ENCODE results near the gene HECTD1.
A peak's percentile ranks its signal among the peaks of the same experiment; 100 is the strongest.
"Not testable (repeated sequence)": the region's sequence is repeated elsewhere in the genome, so short reads cannot be mapped to it uniquely, and the experiment has no call there.

HECTD1 gene

DNA sequence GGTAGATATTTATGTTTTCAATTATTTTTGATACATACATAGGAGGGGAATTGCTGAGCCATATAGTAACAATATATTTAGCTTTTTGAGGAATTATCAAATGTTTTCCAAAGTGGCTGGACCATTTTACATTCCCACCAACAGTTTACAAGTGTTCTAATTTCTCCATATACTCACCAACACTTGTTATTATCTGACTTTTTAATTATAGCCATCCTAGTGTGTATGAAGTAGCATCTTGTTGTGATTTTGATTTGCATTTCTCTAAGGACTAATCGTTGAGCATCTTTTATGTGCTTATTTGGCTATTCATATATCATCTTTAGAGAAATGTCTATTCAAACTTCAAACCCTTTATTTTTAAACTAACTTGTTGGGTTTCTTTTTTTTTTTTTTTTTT lies 17.2 kb upstream of the HECTD1 start:
- no peak for DNase-seq

- DNase-seq = no peak
Observed at GRCh38 chr14:31223331-31223730, 15.7 kb upstream of the HECTD1 start.

GRCh38 chr14:31222834-31223233 lies 15.2 kb upstream of the HECTD1 start:
- DNase-seq = no peak

DNA sequence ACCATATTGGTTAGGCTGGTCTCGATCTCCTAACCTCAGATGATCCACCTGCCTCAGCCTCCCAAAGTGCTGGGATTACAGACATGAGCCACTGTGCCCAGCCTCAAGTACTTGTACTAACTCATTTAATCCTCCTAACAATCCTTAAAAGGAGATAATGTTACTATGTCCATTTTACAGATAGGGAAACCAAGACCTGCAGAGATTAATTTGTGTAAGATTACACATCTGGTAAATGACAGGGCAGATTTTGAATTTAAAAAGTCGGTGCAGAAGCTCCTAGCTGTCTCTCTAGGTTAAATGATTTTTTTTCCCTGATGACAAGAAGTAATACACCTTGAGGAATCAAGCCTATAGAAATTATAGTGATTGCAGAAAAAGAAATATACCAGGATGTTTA lies 13.7 kb upstream of the HECTD1 start:
- no peak for DNase-seq

DNA sequence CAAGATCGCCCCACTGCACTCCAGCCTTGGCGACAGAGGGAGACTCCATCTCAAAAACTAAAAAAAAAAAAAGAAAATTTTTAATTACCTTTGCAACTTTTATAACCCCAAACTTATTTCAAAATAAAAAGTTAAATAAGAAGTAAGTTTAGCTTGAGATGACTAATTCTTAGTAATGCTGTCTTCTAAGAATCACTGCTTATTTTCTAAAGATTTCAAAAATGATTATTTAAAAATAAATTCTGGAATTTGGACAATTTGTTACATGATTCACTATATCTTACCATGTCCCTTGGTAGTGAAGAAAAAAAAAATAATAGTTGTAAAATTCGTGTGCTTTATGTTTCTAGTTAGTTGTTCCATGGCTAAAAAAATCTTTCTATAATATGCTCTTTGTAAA lies 11.6 kb upstream of the HECTD1 start:
- DNase-seq = no peak

GRCh38 chr14:31216359-31216758 lies 8.8 kb upstream of the HECTD1 start:
- no peak for DNase-seq

GRCh38 chr14:31212893-31213292 lies 5.3 kb upstream of the HECTD1 start:
- DNase-seq = no peak

DNA sequence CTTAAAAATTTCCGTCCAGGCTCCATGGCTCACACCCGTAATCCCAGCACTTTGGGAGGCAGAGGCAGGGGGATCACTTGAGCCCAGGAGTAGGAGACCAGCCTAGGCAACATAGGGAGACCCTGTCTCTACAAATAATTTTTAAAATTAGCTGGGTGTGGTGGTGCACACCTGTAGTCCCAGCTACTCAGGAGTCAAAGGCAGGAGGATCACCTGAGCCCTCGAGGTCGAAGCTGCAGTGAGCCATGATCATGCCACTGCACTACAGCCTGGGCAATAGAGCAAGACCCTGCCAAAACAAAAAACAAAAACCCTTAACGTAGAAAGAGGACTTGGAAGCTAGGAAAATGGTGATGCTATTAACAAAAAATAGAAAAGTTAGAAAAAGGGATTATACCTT lies 2.0 kb upstream of the HECTD1 start:
- DNase-seq = no peak

GRCh38 chr14:31208546-31209424 lies 1.2 kb upstream of the HECTD1 start:
- no peak for DNase-seq

DNA sequence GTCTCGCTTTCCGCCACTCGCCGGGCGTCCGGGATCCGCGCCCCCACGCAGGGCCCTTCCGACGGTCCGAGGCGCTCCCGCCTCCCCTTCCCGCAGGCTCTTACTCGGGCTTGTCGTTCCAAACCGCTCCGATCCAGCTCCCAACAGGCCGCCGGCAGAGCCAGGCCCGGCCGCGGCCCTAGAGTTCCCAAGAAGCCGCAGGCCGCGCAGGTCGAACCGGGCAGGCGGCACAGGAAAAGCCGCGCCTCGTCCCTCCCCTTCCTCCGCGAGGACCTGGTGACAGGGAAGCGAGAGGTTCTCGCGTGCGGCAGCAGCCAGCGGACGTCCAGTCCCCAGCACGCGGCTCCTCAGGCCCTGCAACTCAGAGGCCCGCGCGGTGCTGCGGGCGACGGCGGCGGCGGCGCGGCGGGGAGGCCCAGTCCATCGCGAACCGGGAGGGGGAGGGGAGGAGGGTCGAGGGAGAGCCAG lies 272 bp downstream of the HECTD1 start:
- peak; percentile 75 for DNase-seq

- DNase-seq = no peak
Observed at GRCh38 chr14:31206536-31207286, 882 bp downstream of the HECTD1 start.

DNA sequence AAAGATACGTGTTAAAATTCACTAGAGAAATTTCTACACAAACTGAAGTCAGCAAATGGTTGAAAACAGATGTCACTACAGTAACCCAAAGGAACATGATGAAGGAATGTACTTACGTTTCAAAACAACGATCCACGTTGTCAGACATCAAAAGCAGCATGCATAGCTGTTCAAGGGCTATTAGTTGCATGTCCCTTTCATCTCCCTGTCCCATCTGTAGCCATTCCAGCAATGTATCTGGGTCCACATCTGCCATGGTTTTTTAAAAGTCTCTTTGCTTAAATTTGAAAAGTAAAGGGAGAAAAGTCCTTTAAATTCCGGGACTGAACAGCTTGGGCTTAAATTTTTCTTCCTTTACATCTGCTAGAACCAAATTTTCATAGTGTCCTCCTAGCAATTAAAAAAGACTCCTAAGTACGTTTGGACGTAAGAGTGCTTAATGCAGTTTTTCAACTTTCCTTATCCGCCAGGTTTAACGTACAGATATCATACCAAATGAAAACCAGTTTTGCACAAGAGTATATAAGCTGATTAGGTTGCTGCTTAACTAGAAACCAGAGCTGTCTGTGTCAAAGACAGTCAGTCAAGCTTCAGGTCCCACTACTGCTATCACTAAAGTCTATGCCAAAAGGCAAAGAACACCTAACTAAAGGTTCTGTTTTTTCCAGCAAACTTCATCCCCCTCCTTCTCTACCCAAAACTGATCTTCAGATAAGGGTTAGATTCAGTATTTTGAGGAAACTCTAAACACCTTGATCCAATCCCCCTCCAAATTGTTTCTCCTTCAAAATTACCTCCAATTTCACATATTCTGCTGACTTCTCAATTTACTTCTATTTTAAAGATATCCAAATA lies 1.7 kb downstream of the HECTD1 start:
- DNase-seq = peak; percentile 23

GRCh38 chr14:31204593-31205534 lies 2.7 kb downstream of the HECTD1 start:
- no peak for DNase-seq

- not testable (repeated sequence) for DNase-seq
Observed at GRCh38 chr14:31203899-31204592, 3.5 kb downstream of the HECTD1 start.

GRCh38 chr14:31203414-31203742 lies 4.2 kb downstream of the HECTD1 start:
- no peak for DNase-seq

GRCh38 chr14:31201111-31201510 lies 6.5 kb downstream of the HECTD1 start:
- no peak for DNase-seq

DNA sequence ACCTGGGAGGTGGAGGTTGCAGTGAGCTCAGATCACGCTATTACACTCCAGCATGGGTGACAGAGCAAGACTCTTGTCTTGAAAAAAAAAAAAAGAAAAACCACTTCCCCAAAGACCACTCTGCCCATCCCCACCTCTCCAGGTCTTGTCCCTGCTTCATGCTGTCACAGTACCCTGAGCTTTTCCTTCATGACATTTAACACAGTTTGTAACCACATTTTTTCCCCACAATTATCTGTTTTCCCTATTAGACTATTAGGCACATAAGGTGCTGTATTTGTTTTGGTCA lies 6.9 kb downstream of the HECTD1 start:
- DNase-seq = no peak

DNA sequence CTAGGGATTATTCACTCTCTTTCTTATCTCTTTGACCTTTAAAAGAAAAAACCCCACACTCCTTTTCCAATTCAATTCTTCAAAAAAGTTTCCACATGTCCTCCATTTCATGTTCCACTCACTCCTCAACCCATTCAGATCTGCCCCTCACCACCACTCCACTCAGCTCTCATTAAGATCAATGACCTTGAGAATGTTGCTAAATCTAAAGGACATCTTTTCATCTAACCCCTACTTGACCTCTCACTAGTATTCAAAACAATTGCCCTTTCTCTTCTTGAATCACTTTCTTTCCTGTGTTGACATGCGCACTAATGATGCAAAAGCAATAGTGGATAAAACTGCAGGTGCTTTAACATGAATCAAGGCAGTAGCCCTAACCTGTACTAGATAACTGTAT lies 9.9 kb downstream of the HECTD1 start:
- no peak for DNase-seq

- DNase-seq = no peak
Observed at GRCh38 chr14:31196839-31197492, 10.6 kb downstream of the HECTD1 start.

DNA sequence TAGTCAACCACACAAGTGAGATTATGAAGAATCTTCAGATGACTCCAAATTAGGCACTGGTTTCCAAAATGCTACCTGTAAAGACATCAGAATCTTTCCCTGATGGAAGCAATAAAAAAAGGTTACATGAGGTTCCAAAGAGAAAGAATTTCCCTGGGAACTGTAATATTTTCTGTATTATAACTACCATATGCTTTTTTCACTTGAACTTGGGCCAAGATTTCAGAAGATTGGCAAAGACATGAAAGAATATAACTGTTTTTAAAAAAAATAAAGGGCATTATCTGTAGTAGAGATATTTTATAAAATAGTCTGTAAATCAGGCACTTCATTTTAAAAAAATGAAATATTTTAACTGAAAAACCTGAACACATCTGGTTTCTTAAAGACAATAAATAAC lies 12.9 kb downstream of the HECTD1 start:
- no peak for DNase-seq

GRCh38 chr14:31194095-31194494 lies 13.5 kb downstream of the HECTD1 start:
- no peak for DNase-seq

Measured in NCI-H2171 (cell line).